NCI-H1092 treated with DMSO at 0.1 percent for 48 hours (cell line): ENCODE data around the gene DNAJB1.
"Not testable (repeated sequence)": the region's sequence is repeated elsewhere in the genome, so short reads cannot be mapped to it uniquely, and the experiment has no call there.

Source experiments
- DNase-seq: peaks from one replicate; lab custom pipeline; 2025; lab: John Stamatoyannopoulos, UW

The DNAJB1 gene

DNA sequence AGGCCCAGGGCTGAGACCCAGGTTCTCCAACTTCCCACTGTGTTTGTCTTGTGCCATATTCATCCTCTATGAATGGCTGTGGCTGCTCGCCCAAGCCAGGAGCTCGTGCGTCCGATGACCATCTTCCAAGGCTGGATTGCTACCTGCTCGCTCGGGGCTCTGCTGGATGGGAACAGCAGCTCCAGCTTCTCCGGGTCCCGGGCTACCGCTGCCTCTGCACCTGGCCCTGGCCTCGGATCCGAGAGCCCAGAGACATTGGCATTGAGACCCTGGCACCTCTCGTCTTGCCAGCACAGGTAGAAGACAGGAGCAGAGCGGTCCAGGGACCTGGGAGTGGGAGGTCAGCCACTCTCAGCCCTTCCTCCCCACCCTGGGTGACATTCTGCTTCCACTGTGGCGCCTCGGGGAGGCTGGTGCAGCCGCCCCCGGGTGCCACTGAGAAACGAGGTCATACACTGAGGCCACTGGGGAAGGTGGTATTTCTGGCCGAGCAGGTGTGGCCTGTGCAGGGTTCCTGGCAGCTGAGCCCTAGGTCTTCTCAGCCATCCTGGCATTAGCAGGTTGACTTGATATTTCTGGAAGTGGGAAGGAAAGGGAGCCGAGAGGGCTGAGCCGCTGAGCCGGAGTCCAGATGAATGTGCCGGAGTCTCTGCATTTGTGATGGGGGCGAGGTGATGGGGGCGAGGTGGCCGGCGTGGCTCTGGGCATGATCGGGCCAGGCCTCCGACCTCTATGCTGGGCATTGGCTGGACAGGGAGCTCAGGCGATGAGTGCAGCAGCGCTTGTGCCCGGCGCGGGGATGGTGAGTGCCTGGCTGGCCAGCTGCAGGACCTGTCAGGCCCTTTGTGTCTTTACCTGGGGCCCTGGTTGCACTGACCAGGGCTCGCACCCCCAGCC is 35.1 kb upstream of the DNAJB1 start:
- DNase-seq: no peak

DNA sequence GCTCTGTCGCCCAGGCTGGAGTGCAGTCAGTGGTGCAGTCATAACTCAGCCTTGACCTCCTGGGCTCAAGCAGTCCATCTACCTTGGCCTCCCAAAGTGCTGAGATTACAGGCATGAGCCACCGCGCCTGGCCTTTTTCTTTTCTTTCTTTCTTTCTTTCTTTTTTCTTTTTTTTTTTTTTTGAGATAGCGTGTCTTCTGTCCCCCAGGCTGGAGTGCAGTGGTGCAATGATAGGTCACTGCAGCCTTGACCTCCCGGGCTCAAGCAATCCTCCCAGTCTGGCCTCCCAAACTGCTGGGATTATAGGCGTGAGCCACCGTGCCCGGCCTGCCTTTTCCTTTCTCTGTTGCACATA is 33.8 kb upstream of the DNAJB1 start:
- DNase-seq: not testable (repeated sequence)

DNA sequence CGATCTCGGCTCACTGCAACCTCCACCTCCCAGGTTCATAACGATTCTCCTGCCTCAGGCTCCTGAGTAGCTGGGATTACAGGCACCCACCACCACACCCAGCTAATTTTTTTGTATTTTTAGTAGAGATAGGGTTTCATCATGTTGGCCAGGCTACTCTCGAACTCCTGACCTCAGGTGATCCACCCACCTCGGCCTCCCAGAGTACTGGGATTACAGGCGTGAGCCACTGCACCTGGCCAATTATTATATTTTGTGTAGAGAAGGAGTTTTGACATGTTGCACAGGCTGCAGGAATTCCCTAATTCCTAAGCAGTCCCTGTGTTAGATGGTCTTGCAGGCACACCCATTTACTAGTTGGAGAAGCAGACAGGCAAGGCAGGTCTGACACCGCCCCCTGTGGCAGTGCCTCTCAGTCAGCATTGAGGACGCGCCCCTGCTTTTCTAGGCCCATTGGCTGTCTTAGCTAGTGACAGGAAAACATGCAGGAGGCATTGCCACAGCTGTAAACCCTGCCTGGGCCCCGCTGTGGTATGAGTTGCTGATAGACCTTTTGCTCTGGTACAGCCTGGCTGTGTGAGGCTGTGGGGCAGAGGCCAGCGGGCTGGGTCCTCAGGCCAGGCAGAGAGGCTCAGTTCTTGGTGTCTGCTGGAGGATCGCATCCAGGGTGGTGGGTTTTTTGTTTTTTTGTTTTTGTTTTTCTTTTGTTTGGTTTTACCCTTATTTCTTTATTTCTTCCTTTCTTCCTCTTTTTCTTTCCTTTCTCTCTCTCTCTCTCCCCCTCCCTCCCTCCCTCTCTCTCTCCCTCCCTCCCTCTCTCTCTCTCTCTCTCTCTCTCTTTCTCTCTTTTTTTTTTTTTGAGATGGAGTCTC is 33.2 kb upstream of the DNAJB1 start:
- not testable (repeated sequence) for DNase-seq

DNA sequence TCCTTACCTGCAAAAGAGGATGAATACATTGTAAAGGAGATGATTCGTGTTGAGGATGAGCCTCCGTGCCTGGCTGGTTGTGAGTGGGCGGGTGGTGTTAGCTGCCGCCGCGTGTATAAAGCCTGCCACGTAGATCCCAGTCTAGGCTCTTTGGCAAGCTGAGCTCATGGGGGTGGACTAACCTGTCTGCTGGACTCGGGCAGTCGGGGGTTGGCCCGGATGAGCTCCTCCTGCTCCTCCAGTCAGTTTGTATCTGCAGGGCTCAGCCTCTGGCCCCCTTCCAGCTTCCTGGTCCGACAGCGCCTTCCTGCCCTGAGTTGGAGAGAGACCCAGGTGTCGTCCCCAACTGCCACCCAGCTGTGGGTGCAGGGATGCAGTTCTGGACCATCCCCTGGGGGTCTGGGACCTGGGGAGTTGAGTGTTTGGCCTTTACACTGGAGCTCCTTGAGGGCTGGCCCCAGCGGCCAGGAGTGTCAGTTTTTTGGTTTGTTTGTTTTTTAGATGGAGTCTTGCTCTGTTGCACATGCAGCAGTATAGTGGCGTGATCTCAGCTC is 32.1 kb upstream of the DNAJB1 start:
- DNase-seq: peak; percentile 51

DNA sequence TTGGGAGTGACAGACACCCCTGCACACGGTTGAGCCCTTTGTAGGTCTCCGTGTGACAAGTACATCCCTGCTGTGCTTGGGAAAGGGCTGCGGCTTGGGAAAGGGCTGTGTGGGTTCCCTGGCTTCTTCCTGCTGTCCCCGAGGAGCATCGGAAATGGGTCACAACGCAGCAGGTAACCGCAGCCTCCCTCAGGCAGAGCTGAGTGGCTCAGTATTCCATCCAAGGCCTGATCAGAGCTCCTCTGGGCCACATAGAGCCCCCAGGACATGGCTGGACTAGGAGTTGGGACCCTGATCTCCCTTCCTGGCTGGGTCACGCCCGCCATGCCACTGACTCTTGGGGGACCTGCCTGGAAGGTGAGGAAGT is 27.5 kb upstream of the DNAJB1 start:
- no peak for DNase-seq

DNA sequence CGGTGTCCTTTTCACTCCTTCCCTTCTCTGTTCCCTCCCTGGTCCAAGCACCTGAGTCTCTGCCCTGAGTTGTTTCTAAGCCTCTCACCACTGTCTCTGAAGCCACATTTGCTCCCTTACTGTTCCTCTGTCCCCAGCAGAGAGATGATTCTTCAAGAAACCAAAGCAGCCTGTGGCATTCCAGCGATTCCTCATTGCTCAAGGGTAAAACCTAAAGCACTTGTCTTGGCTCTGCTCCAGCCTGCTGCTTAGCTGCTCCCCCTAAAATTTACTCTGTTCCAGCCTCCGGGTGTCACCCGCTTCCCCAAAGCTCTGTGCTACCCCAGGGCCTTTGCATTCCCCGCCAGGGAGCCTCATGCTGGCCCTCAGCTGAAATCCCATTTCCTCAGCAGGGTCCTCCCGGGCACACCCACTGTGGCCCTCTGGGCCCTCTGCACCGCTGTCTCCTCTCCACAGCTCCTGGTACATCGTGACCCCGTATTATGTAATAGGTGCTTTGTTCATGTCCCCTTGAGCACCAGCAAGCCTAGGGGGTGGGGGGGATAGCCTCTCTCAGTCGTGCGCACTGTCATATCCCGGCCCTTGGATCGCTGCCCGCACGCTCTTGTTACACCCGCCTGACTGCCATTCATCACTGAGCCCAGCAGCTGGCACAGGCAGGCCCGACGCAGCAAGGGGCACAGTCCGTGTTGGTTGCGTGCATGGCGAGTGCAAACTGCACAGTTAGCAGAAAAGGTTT is 26.9 kb upstream of the DNAJB1 start:
- DNase-seq: peak; percentile 92

DNA sequence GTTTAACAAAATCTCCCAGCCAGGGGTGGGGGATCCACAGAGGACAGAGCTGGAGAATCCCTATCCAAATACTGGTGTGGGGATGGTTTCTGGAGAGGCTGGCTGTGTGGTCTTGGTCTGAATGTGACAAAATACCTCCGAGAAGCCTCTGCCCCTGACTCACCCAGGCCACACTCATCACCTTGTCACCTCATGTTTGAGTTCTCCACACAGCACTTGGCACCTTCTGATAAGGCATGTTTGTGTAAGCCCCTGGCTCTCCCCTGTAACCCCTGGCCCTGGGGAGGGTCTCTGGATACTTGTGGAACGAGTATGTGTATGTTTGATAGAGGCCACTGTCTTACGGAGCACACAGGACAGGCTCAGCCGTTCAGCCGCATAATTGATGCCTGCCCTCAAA is 25.9 kb upstream of the DNAJB1 start:
- DNase-seq: no peak

DNA sequence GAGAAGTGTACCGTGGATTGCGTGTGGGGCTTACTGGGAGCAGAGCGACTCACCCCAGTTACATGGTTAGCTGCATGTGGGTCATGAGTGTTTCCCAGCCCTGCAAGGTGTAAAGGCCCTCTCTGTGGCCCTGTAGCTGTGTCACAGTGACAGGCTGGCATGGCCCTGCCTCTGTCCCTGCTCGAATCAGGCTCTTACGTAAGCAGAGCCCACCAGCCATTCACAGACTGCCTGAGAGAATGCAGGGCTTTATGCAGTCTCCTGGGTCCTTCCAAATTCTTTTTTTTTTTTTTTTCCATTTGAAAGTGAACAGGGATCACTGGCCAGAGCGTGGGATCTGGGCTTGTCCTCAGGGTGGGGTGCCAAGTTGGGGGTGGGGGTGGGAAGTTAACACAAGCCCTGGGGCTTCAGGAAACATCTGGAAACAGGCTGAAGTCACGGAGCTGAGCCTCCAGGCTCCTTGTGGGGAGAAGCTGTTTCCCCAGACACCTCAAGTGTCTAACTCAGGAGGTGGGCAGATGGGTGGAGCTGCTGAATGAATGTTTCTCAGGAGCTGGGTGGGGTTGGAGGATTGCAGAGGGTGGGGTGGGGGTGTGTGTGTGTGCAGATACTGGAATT is 24.6 kb upstream of the DNAJB1 start:
- no peak for DNase-seq

DNA sequence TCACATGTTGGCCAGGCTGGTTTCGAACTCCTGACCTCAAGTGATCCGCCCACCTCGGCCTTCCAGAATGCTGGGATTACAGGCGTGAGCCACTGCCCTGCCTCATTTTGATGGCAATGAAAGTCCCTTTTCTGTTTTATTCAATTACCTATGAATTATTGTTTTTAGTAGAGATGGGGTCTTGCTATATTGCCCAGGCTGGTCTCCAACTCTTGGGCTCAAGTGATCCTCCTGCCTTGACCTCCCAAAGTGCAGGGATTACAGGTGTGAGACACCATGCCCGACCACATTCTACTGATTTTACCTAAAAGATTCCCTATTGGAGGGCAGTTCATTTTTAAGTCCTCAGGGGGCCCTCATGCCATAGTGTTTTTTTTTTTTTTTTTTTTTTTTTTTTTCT is 23.8 kb upstream of the DNAJB1 start:
- DNase-seq: not testable (repeated sequence)

DNA sequence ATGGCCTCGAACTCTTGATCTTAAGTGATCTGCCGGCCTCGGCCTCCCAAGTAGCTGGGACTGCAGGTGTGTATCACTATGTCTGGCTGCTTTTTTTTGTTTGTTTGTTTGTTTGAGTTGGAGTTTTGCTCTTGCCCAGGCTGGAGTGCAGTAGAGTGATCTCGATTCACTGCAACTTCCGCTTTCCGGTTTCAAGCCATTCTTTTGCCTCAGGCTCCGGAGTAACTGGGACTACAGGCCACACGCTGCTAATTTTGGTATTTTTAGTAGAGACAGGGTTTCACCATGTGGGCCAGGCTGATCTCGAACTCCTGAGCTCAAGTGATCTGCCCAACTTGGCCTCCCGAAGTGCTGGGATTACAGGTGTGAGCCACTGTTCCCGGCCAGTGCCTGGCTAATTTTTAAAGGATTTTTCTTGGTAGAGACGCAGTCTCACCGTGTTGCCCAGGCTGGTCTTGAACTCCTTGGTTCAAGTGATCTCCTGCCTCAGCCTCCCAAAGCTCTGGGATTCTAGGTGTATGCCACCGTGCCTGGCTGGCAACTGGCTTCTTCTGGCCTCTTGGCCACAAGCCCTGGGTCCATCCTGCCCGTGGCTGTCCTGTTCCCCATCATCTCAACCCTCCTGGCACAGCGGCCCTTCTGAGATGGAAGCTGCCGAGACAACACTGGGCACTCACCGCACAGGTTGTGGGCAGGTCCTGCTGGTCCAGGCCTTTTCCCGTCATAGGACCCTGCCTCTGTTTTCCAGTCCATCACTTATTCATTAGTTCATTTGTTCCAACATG is 22.7 kb upstream of the DNAJB1 start:
- no peak for DNase-seq

DNA sequence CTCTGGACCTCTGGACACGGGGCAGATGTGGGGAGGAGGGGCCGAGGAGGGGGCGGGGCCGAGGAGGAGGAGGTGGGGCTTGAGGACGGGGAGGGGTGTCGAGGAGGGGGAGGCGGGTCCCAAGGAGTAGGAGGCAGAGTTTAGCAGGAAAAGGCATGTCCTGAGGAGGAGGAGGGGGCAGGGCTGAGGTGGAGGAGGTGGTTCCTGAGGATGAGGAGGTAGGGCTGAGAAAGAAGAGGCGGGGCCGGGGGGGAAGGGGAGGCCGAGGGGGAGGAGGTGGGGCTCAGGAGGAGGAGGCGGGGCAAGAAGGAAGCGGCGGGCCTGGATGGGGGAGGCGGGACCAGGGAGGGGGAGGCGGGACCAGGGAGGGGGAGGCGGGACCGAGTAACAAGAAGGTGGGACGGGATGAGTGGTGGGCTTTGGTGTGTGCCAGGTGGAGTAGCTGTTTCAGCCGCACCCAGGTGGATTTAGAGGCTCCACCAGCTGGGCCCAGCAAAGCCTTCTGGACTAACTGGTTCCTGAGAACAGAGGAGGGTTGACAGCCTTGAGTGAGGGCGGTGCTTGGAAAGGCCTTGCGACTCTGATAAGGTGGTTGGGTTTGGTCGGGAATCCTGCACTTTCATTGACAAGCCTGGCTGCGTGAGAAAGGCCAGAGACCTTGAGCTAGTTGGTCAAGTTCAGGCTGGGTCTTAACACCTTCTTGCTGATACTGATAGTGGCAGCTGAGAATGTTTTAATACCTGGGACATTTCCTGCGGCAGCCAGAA is 18.9 kb upstream of the DNAJB1 start:
- no peak for DNase-seq

DNA sequence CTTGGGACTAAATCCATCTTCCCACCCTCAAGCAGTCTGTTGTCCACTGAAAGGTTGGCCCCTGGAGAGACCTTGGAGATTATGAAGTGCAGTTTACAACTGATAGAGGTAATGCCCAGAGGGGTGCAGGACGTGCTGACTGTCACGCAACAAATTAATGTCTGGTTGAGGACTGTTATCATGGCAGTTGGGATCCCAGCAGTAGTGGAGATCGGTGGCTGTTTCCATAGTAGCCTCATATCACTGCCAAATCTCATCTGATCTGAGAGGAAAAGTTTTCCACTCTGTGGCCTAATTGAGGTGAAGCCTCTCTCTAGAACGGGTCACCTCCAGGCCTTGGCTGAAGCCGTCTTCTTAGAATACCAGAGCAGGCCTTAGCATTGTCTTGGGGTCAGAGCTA is 15.3 kb upstream of the DNAJB1 start:
- DNase-seq: no peak

DNA sequence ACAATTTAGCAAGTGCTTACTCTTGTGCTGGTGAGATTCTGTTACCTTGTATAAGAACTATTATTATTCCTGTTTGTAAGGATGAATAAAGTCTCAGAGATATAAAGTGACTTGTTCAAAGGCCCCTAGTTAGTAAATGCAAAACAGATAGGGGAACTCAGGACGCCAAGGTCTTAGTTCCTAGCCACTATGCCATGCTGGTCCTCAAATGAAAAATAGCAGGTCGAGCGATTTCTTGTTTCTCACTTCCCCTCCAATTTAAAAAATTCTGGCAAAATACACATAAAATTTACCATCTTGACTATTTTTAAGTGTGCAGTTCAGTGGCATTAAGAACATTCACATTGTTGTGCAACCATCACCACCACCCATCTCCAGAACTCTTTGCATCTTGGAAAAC is 12.3 kb upstream of the DNAJB1 start:
- DNase-seq: no peak

DNA sequence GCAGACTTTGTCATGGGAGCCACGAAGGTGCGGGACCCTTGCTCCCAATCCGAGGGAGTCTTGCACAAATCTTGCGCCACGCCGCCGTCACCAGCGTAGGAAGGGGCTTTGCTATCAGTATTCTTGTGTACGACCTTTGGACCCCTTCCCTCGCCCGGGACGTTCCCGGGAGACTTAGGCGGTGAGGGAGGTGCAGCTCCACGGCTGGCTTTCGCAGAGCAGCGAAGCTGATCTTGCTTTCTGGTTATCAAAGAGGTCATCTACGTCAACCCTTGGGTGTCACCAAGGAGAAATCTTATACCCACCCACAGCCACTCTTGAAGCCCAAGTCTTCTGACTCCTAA is 11.8 kb upstream of the DNAJB1 start:
- no peak for DNase-seq

DNA sequence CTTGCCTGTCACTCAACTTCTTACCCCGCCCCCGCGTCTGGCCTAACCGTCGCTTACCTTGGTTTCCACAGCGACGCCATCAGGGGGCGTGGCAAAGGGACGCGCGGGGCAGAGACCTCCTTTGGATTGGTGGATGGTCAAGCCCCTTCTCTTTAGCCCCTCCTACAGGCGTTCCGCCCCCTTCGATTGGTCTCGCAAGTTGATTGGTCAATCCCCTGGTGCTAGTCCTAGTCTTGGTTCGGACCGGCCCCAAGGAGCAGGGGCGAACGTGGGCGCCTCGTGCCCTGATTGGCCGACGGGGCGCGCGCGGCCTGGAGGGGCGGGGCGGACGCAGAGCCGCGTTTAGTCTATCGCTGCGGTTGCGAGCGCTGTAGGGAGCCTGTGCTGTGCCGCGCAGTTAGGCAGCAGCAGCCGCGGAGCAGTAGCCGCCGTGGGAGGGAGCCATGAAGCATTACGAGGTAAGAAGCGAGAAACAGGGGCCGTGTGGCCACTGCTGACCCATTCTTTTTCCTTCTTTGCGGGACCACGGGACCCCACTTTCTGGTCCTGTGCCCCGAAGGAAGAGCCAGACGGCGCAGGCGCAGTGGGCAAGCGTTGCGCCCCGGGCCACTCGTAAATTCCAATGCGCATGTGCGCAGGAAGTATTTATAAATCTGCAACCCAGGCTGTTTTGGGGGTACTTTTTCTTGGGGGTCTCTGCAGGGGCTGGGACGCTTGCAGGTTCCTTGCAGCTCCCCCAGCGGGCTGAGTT is 11.2 kb upstream of the DNAJB1 start, which contains the start of gene TECR:
Gene TECR, plus strand, starts transcription at position 341 of the 751 bp plus-strand sequence. Its CDS starts 103 bp downstream, at position 444.
- DNase-seq: peak; percentile 99

DNA sequence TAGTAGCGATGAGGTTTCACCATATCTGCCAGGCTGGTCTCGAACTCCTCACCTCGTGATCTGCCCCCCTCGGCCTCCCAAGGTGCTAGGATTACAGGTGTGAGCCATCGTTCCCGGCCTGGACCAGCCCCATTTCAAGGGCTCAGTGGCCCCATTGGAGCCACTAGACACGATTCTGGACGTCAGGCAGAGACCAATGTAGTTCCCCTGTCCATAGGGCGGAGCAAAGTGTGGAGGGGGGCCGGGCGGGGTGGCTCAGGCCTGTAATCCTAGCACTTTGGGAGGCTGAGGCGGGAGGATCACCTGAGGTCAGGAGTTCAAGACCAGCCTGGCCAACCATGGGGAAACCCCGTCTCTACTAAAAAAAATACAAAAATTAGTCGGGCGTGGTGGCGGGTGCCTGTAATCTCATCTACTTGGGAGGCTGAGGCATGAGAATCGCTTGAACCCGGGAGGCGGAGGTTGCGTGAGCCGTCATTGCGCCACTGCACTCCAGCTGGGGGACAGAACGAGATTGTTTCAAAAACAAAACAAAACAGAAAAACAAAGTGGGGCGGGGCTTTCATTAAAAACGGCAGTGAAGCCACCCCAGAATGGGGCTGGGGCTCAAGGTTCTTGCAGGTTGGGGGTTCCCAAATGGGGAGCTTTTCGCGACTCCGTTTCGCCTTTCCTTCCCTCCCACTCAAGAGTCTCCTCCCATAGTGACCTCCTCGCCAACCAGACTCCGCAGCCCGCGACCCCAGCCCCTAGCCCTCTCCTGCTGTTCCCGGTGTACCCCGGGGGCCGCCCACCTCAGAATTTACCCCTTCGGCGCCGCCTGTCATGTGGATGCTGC is 10.4 kb upstream of the DNAJB1 start:
- no peak for DNase-seq

DNA sequence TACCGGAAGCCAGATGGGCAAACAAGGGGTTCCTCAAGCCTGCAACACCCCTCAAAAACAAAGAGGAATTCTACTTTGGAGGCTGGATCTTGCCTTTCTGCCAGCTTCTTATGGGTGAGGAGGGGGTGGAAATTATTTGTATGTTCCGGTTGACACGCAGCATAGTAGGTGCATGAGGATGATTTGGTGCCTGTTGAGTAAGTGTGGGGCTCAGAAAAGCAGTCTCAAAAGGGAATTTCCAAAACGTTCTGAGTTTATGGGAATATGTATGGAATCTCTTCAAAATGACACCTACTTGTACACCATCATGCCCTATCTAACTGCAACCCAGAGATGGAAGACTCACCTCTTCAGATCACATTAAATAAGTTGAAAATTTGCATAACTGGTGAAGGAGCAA is 8.2 kb upstream of the DNAJB1 start:
- no peak for DNase-seq

DNA sequence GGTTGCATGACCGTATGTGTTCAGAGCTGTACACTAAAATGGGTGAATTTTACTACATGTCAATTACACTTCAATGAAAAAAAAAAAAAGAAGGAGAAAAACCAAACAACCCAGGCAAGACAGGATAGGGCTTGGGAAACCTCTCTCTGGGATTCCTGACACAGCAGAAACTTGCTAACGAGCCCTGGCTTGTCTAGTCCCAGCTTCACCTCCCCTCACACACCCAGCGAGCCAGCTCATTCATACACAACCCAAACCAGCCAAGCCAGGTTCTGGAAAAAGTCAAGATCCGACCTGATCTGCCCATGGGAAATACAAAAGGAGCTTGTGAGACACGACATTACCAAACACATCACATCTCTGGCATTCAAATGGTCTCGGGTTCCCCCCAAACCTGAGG is 7.5 kb upstream of the DNAJB1 start:
- DNase-seq: no peak

DNA sequence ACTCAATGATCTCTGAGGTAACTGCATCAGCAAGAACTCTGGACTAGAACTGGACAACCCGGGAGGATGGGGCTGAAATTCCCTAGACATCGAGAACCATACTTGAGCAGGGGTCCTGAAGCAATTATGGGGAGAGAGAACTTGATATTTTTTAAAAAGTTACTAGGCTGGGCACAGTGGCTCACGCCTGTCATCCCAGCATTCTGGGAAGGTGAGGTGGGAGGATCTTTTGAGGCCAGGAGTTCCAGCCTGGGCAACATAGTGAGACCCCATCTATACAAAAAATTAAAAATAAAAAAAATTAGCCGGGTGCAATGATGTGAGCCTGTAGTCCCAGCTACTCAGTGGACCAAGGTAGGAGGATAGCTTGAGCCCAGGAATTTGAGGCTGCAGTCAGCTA is 2.3 kb upstream of the DNAJB1 start:
- DNase-seq: no peak
